PC-3 (cell line): Measurements from ENCODE around the gene LCN6.

ENCODE experiments used
- CTCF ChIP-seq: fragments of 300-600 bp; sonication (generic); conservative IDR thresholded peaks from 2 replicates; pipeline ENCODE4 v1.5.1; 2017; ENCODE audit warnings: antibody characterized with exemption, low read depth, mild to moderate bottlenecking, low read length
- EZH2 ChIP-seq: fragments of 300-600 bp; sonication (generic); IDR thresholded peaks from one replicate; pipeline ENCODE4 v1.6.1; 2017; ENCODE audit warnings: antibody characterized with exemption, mild to moderate bottlenecking, low read length; ENCODE audit not compliant: unreplicated experiment
- EZH2phosphoT487 ChIP-seq: fragments of 300-600 bp; sonication (generic); IDR thresholded peaks from 2 replicates; pipeline ENCODE4 v1.6.1; 2018; ENCODE audit warnings: mild to moderate bottlenecking, antibody characterized with exemption, low read length, borderline replicate concordance

DNA sequence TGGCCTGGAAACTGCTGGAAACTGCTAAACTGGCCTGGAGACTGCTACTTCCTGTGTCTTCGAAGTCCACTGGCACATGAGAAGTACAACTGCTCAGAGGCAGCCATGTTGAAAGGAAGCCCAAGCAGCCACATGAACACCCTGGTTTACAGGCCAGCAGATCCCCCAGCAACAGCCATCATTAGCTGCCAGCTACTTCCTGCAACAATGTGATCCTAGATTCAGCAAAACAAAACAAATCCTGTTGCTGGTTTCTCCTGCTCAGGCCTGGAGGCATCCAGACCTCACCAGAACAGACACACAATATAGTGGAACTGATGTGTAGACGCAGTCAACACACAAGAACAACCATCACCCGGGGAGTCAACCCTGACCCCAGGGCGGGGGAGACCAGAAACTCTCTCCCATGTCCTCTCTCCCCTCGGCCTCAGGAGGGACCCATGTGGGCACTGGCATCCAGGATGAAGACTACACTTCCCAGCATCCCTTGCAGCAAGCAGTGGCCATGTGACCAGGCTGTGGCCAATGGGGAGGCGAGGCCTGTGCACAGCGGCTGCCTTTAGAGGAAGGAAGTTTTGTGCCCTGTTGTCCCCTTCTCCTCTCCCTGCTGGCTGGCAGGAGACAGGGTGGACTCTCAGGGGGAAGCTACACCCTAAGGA is 25.2 kb upstream of the LCN6 start:
- TF ChIP-seq CTCF: no peak
- TF ChIP-seq EZH2: no peak
- TF ChIP-seq EZH2phosphoT487: no peak
